Measurements from ENCODE around the gene SELPLG.
A peak's percentile ranks its signal among the peaks of the same experiment; 100 is the strongest.

SELPLG gene

GRCh38 chr12:108605690-108606406 is 27.8 kb downstream of the SELPLG start:
- no peak for DNase-seq

DNA sequence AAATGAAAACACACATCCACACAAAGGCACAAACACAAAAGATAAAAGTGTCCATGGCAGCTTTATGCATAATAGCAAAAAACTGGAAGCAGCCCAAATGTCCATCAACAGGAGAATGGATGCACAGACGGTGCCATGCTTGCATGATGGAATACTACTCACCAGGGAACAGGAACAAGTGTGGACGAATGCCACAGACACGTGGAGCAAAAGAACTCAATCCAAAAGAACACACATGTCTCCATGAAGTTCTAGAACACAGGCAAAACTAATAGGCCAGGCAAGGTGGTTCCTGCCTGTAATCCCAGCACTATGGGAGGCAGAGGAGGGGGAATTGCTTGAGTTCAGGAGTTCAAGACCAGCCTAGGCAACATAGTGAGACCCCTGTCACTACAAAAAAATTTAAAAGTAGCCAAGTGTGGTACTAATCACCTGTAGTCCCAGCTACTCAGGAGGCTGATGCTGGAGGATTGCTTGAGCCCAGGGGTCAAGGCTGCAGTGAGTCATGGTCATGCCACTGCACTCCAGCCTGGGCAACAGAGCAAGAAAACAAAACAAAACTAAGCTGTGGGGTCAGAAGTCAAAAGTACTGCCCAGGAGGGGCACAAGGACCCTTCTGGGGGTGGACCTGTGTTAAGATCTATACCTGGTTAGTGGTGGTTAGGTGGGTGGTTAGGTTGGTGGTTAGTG is 28.5 kb downstream of the SELPLG start:
- no peak for DNase-seq

DNA sequence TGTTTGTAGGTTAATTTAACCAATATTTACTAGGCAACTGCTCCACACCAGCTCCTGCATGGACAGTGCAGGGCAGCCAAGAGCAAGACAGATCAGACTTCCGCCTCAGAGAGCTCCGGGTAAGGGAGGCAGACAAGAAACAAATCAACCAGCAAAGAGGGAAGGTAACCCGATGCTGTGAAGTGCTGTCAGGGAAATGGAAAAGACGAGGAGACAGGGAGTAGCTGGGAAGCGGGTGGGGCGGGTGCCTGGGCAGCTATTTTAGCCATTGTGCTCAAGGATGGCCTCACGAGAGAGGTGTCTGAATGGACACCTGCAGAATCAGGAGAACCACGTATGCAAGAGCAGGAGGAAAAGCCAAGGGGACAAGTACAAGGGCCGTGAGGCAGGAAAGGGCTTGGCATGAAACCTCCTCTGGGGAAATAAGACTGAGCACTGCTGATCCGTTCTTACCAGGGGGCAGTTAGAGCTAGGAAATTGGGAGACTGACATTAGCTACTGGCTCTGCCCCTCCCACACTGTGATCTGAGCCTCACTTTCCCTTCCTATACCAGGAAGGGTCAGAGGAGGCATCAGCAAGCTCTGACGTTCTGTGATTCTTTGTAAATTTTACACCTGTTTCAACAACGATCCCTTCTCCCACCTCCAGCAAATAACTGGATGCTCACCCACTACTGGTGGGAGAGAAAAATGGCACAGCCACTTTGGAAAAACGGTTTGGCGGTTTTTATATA is 29.3 kb downstream of the SELPLG start:
- DNase-seq: no peak

DNA sequence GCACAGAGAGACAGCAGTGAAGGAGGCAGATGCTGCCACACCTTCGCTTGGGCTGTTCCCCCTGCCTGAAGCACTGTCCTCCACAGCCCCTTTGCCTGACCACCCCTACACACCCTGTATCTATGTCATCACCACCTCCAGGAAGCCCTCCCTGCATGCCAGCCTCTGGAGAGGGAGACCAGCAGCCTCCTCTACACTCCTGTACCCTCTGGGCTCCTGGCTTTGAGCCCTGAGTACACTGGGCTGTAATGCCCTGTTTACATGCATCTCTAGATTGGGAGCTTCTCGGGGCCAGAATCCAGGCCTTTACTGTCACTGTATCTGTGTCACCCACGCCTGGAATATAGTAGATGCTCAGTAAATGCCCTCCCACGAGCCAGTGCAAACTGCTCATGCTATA is 30.0 kb downstream of the SELPLG start:
- DNase-seq: no peak

GRCh38 chr12:108602976-108603704 is 30.6 kb downstream of the SELPLG start:
- no peak for DNase-seq

DNA sequence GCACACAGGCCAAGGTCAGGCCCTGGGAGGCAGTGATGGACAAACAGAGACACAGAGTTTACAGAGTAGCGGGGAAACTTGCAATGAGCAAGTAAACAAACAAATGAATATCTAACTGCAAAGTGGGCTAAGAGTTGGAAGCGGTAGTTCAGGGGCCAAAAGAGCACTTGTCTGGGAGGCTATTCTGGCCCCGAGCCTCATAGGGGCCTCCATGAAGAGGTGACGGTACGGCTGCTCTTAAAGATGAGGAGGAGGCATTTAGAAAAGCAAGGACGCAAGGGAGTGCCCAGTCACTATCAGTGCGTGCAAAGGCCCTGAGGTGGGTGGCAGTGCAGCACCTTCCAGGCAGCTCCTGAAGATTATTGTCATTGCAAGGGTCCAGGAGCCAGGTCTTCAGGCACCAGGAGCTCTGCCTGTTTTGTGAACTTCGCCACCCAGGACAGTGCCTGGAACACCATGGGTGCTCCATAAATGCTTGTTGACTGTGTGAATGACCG is 31.4 kb downstream of the SELPLG start:
- DNase-seq: no peak

GRCh38 chr12:108600702-108601007 is 33.0 kb downstream of the SELPLG start:
- DNase-seq: no peak

GRCh38 chr12:108599948-108600701 is 33.6 kb downstream of the SELPLG start:
- no peak for DNase-seq

- DNase-seq: no peak
These were observed 34.2 kb downstream of the SELPLG start for GRCh38 chr12:108599541-108599940.

DNA sequence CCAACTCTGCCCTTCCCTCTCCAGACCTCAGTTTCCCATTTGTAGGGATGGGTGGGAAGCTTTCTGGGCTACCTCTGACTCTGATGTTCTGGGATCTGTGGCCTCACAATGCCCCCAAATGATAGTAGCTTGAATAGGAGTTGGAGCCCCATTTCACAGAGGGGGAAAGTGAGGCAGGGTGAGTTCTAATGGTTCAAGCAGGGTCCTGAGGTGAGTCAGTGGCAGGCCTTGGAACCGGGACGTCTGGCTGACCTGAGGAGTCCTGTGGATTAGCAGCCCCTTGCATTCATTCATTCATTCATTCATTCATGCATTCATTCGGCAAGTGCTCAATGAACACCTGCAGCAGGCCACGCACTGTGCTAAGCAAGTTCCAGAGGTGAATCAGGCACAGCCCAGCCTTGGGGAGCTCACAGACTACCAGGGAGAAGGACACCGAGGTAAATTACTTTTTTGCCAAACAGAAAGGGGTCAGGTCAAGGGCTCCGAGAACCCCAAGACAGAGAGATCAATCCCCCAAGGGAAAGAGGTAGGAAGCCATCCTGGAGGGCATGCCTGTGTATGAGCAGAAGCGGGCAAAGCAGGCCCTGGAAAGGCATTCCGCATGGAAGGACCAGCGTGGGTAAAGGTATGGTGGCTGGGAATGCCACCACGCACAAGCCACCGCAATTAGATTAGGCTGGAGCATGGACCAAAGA is 35.0 kb downstream of the SELPLG start:
- DNase-seq: no peak

GRCh38 chr12:108597559-108598471 is 35.9 kb downstream of the SELPLG start, which contains the start of gene TMEM119:
TMEM119 (minus strand) TSS chr12:108598084; CDS start chr12:108592383, 5,701 bp downstream.
- peak in 12 of 56 donors; percentile 9 to 38 (median 16) for DNase-seq

DNA sequence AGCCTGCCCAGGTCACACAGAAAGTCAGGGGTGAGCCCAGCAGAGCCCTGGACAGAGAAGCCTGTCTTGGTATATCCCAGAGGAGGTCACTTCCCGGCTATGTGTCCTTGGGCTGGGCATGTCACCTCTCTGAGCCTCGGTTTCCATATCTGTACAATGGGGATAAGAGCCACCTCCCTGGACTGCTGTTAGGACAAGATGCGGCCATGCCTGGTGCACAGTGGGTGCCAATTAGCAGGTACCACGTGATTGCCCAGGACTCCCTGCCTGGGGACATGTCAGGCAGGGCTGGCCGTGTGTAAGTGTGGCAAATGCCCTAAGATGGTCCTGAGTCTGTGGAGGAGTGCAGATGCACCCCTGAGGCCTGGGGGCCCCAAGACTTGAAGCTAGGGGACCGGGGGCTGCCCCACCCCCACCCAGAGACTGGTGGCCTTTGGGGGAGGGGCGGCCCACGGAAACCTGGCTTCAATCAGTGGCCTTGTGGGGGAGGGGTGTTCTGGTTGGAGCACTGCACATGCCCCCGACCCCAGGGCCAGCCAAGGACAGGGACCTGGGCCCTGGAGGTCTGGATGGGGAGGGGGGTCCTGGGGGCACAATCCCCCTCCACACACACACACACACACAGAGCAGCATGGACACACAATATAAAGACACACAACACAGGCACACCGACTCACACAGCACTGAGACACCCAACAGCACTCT is 36.7 kb downstream of the SELPLG start:
- no peak for DNase-seq

GRCh38 chr12:108595711-108596647 is 37.7 kb downstream of the SELPLG start:
- no peak for DNase-seq

DNA sequence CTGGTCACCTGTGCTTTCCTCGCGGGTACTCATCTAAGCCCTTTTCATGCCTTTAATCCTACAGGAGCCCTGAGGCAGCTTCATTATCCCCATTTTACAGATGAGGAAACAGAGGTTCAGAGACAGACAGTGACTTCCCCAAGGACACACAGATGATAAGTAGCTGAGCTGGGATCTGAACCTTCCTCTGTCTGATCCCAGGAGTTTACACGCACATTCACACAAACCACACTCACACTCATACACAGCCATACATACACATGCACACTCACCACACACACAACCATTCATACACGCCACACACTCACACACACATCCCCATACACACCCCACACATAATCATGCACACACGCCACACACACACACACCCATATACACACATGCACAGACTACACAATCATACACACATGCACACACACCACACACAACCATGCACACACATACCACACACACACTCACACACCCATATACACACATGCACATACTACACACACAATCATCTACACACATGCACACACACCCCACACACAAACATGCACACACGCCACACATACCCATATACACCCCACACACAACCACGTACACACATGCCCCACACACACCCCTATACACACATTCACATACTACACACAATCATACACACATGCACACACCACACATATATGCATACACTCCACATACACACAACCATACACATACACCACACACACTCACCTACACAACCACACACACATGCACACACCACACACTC is 38.6 kb downstream of the SELPLG start:
- DNase-seq: no peak

DNA sequence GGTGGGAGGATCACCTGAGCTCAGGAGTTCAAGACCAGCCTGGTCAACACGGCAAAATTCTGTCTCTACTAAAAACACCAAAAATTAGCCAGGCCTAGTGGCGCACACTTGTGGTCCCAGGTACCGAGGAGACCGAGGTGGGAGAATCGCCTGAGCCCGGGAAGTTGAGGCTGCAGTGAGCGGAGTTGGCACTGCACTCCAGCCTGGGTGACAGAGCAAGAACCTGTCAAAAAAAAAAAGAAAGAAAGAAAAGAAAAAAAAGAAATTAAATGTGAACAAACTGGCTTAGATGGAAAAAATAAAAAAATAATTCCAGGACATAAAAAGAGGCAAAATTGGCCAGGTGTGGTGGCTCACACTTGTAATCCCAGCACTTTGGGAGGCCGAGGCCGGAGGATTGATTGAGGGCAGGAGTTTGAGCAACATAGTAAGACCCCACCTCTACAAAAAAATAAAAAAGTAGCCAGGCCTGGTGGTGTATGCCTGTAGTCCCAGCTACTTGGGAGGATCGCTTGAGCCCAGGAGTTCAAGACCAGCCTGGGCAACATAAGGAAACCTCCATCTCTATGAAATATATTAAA is 39.3 kb downstream of the SELPLG start:
- no peak for DNase-seq
